GM21529 (cell line): ENCODE data around the gene TEF.
"Not testable (repeated sequence)": the region's sequence is repeated elsewhere in the genome, so short reads cannot be mapped to it uniquely, and the experiment has no call there.

ENCODE experiments used
- ATAC-seq: cut with Tn5 transposase; IDR thresholded peaks from one replicate; pipeline ENCODE4 v1.9.1; 2021; ENCODE audit not compliant: unreplicated experiment

Gene TEF

DNA sequence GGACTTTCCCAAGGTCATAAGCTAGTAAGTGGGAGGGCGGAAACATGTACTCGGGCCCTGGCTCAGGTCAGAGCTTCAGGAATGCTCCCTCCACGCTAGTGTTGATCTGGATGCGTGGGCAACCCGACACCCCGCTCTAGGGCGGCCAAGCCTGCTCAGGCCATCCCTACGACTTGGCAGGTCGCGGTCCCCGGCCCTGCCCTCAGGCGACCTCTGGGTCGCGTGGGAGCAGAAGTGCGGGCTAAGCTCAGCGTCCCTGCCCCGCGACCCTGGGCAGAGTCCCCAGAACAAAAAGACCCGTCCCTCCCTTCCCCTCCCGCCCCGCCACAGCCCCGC lies 781 bp upstream of the TEF start:
- ATAC-seq: peak; percentile 15

DNA sequence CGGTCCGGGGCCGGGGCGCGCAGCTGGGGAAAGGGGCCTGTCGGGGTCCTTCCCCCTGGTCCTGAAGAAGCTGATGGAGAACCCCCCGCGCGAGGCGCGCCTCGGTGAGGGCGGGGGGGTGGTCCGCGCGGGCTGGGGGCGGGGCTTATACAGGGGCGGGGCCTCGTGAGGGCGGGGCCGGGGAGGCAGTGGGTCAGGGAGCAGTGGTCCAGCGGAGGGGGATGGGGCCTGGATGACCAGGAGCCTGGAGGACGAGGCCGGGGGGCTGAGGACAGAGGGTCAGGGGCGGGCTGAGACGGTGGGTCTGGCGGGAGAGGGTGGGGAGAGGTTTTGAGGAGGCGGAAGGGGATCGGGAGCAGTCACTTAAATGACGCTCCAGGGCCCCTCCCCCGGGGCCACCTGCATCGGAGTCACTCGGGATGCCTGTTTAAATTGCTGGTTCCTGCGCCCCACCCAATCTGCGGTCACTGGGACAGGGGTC lies 396 bp downstream of the TEF start:
- ATAC-seq: peak; percentile 29

DNA sequence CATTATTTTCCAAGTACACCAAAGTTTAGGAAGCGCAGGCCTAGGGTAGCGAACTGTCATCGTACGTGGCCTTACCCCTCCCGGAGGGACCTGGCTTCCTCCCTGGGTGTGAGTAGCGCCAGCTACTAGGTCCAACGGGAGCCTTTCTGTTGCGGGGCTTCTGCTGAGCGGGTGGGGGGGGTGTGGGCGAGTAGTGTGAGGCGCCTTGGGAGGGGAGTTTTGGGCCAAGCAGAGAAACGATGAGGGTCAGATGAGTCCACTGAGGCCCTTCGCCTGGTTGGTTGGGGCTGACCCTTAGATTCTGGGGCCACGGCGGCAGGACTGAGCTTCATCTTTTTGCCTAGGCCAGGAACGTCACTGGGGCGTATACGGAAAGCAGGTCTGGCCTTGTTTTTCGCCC lies 868 bp downstream of the TEF start:
- ATAC-seq: no peak

DNA sequence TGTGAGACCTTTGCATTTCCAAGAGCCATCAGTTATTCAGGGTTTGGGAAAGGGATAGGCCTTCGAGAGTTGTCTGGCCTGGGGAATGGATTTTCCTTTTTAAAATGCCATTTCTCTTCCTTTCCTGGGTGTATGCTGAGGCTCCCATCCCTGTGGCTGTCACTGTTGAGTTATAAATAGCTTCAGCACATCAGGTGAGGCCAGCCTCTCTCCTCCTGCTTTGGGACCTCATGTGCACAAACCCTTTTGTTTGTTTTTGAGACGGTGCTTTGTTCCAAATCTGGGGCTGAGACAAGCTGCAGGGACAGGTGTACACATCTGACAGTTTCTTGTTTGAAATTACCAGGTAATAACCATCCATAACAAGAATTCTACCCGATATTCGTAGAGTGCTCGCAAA lies 1.3 kb downstream of the TEF start:
- ATAC-seq: no peak

DNA sequence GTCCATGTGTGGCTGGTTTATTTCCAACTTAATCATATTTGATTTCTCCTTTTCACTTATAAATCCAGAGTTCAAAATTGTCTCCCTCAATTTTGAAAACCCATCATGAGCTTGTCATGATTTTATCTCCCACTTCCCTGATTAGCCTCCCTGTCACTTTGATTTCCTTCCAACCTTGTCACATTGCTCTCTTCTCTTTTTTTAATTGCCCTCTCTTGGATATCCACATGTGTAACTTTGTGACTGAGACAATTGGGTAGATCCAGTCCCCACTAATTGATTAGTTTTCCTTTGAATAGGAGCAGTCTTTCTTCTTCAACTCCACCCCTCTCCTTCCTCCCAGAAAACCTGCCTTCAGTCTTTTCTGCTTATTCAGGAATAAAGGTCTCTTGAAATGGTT lies 2.4 kb downstream of the TEF start:
- no peak for ATAC-seq

DNA sequence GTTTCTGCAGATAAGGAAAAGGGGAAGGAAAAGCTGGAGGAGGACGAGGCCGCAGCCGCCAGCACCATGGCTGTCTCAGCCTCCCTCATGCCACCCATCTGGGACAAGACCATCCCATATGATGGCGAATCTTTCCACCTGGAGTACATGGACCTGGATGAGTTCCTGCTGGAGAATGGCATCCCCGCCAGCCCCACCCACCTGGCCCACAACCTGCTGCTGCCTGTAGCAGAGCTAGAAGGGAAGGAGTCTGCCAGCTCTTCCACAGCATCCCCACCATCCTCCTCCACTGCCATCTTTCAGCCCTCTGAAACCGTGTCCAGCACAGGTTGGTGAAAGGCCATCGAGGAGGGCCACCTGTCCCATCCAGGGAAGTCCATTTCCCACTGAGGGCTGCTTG lies 5.6 kb downstream of the TEF start:
- no peak for ATAC-seq

DNA sequence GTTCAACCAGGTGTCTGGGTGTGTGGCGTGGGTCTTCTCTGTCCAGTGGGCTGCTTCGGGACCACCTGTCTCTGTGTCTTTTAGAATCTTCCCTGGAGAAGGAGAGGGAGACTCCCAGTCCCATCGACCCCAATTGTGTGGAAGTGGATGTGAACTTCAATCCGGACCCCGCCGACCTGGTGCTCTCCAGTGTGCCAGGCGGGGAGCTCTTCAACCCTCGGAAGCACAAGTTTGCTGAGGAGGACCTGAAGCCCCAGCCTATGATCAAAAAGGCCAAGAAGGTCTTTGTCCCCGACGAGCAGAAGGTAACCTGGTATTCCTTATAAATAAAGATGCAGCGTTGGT lies 12.2 kb downstream of the TEF start:
- no peak for ATAC-seq

DNA sequence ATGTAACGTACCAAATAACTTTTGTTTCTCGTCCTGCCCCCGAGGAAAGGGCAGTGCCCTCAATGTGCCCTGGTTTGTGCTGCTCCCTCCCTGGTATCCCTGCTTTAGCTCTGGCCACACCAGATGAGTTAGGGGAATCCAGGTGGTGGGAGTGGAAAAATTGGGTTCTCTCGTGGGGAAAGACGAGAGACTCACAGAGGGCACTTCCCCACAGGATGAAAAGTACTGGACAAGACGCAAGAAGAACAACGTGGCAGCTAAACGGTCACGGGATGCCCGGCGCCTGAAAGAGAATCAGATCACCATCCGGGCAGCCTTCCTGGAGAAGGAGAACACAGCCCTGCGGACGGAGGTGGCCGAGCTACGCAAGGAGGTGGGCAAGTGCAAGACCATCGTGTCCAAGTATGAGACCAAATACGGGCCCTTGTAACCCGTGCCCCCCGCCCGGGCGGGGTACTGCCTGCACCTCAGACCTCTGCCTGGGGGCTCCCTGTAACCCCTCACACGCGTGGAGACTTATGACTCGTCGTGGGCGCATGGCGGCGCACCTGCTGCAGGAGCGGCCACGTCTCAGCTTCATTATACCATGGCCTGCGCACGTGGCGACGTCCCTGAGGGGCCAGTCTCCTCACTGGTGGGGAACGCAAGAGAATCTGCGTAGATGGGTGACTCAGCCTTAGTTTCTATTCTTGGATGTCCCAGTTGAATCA lies 13.9 kb downstream of the TEF start:
- ATAC-seq: no peak

DNA sequence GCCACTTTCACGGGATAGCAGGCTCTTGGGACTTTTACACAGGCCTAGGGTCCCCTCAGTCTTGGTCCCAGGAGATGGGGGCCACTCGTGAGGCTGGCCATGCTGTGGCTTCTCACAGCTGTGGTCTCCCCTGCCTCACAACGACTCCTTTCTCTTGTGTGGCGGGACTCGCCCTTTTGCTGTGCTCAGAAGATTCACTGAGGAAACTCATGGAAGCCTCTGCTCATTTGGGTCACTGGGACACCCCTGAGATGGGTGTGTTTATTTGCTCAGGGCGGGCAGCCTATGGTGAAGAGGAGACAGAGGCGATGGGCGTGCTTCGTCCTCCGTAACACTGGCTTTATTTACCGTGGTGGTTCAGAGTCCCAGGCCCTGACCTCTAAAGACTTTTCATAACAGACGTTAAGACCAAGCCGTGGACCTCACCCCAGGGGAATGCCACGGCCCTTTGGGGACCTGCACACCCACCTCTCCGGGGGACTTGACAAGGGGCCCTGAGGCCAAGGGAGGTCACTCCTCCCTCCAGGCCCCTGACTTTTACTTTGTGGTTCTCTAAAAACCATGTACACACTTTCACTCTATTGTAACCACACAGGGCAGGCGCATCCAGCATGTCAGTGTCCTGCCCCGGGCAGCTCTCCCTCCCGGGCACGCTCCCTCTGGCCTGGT lies 15.5 kb downstream of the TEF start:
- ATAC-seq: no peak

DNA sequence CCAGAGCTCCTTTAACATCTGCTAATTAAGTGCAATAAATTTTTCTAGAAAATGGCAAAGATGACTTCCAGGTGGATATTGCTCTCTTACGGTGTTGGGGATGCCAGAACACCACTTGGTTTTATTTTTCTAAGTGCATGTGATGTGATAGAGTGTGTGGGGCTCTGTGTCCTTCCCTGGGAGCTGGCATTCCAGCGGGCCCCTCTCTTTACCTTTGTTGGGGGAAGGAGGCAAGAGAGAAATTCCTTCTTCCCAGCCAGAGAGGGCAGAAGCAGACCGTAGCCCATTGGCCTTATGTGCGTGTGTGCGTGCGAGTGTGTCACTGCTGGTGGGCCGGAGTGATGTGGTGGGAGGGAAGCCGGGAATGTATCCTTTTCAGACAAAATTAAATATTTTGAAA lies 17.2 kb downstream of the TEF start:
- no peak for ATAC-seq

DNA sequence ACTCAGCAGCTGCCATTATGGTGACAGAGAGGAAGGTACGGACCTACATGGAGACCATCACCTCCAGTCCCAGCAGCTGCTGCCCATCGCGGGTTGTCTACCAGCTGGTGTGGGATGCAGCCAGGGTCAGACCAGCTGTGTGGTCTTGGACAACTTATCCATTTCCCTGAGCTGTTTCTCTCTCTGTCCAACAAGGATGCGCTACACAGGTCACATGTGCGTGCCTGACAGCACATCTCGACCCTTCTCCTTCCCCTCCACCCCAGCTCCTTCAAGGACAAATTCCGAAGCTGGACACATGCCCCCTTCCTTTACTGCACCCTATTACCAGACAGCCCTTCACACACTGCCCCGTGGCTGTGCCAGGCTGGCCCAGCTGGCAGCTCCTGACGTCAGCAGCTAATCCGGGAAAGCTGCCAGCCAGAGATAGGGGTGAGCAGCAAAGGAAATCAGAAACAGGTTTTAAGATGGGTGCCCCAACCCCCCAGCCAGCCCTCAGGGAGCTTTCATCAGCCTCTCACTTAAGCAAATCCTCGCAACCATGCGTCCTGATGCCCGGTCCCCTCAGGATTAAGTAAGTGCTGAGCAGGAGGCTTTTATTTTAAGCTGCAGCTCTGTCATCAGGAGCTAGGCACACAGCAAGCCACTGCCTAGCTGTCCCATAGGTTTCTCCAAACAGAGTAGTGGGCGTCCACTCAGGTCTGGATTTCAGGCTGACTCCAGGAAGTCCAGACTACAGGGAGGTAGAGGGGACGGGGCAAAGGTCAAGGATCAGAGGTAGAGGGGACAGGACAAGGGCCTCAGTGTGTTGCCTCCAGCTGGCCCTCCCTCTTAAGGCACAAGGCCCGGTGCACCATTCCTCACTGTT lies 20.3 kb downstream of the TEF start:
- no peak for ATAC-seq

DNA sequence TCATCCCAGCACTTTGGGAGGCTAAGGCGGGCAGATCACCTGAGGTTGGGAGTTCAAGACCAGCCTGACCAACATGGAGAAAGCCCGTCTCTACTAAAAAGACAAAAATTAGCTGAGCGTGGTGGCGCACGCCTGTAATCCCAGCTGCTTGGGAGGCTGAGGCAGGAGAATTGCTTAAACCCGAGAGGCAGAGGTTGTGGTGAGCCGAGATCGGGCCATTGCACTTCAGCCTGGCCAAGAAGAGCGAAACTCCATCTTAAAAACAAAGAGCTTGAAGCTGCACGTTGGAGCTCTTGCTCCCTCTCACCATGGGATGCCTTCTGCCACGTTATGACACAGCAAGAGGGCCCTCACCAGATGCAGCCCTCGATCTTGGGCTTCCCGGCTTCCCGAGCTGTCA lies 21.1 kb downstream of the TEF start:
- not testable (repeated sequence) for ATAC-seq

DNA sequence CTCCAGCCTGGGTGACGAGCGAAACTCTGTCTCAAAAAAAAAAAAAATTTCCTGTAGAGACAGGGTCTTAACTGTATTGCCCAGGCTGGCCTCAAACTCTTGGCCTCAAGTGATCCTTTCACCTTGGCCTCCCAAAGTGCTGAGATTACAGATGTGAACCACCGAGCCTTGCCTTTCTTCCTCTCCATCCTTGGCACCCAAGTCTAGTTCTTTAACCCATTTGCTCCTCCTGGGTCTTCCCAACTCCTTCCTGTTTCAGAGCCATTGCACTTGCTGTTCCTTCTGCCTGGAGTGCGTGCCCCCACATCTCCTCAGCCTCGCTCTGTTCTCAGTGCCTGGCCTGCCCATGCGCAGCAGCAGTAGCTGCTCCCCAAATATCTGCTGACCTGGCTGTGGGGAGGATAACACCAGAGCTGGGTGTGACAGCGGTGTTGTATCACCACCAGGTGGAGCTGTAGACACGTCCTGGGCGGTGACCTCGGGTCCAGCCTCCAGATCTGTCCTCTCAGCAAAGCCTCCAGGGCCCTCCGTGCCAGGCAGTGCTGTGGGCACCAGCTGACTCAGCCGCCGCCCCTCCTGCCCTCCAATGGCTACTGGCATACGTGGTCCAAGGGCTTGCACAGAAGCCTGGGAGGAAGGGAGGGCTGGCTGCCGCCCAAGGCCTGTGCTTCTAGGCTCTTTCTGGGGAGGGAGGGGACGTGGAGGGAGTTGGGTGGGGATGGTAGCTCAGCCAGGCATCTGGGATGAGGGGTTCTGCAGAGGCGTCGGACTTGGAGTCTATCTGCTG lies 22.0 kb downstream of the TEF start:
- ATAC-seq: peak; percentile 76

DNA sequence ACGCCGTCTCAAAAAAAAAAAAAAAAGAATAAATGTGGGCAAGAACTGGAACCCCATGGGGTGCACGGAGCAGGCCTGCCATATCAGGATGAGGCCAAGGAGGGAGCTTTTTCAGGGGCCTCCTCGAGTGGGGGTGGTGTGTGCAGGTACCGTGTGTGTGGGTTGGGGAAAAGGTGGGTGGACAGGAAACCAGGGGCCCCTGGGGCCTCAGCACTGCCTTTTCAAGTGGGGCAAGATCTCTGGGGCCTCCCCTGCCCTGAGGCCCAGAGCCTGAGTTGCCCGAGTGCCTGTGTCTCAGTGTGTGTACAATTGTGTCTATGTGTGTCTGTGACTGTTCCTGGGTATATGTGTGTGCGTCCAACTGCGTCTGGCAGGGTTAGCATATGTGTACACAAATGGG lies 23.8 kb downstream of the TEF start:
- ATAC-seq: no peak

DNA sequence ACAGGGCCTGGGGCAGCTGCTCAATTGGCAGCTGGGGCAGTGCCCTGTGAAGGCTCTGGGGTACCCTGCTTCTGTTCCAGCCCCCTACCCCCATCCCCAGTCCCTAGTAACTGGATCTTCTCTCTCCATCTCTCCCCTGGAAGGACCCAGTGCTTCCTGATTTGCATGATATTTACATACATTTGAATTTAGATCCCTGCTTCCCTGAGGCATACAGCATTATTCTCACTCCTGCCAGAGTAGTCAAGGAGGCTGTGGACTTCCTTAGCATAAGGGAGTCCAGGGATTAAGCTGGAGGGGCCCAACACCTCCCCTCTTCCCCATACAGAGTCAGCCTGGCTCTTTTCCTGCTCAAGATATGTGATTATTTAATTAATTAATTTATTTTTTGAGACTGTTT lies 24.7 kb downstream of the TEF start:
- ATAC-seq: no peak

DNA sequence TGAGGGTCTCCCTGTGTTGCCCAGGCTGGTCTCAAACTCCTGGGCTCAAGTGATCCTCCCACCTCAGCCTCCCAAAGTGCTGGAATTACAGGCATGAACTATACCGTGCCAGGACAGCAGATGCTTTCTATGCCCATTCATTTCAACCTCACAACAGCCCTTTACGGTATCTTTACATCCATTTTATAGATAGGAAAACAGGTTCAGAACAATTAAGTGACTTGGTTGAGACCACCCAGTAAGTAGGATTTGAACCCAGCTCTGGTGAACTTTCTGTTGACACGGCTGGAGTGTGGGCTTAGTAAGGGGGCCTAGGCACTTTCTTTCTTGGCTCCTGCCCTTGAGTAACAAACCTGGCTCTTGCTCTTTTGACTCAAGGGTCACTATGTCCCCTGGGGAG lies 25.7 kb downstream of the TEF start:
- ATAC-seq: no peak

DNA sequence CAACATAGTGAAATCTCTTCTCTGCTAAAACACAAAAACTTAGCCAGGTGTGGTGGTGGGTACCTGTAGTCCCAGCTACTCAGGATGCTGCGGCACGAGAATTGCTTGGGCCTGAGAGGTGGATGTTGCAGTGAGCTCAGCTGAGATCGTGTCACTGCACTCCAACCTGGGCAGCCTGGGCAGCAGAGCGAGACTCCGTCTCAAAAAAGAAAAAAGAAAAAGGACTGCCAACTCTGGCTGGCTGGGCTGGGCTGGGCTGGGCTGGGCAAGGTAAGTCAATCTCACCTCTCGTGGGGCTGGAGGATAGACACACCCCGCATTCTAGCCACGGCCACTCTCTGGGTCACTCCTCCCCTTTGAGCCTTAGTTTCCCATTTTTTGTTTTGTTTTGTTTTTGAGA lies 26.9 kb downstream of the TEF start:
- no peak for ATAC-seq

DNA sequence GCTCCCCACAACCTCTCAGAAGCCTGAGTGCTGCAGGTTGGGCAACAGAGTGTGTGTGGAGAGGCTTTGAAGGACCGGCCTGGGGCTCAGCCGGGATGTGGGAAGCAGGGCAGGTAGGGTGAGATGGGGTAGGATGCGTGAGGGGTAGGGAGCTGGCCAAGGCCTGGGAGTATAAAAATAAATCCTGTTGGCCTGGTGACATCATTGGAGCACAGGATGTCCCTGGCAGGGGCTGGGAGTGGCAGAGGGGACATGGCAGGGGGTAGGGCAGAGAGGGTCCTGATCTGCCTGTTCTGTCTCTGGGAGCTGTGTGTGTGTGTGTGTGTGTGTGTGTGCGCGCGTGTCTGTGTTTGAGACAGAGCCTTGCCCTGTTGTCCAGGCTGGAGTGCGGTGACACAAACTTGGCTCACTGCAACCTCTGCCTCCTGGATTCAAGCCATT lies 28.6 kb downstream of the TEF start:
- no peak for ATAC-seq

DNA sequence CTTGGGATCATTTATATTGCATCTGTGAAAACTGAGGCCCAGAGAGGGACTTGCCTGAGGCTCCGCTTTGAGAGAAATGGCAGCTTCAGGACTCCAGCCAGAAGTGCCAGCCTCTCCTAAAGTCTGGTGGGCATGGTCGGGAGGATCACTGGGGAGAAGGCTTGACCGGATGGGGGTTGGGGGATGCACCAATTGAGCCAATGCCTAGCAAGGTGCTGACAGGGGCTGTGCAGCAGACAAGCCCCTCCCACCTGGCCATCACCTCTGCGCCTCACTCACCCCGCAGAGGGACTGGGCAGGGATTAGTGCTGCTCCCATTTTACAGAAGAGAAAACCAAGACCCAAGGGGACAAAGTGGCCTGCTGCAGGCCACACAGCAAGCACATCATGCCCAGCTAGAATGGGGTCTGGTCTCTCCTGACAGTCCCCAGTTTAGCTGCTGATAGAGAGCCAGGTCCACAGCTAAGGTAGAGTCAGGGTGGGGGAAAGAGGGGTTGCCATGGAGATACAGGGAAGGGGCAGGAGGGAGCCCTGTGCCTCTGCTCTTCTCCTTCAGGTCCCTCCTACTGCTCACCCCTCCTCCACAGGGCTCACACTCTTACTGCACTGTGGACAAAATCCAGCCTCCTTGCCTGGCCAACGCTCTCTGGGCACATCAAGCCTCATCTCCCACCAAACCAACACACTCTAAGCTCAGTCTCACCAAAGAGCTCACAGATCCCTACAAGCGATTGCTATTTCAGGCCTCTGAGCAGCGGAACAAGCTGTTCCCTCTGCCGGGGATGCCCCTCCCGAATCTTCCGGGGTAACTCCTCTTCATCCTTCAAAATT lies 29.5 kb downstream of the TEF start:
- no peak for ATAC-seq

DNA sequence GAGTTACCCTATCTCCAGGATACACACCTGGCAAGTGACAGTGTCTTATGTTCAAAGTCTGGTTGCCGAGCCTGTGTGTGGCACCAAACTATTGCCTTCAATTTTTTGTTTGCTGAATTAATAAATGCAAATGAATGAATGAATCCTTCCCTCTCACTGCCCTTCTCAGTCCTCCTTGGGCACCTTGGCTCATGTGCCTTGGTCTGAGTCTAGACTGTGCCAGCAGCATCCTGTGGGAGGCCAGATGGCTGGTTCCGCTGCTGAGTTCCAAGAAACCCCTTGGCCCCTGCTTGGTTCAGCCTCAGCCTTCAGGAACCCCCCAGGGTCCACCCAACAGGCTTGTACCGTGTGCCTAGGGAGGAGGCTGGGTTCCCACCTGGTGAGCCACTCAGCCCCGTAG lies 33.8 kb downstream of the TEF start:
- ATAC-seq: no peak
